RPMI7951 (cell line): ENCODE data around the gene ACP5. TPM values are rescaled to one million over a fixed set of nuclear protein-coding genes. Genes with fewer than 3 reads are reported as not detected.
"Not testable (repeated sequence)": the region's sequence is repeated elsewhere in the genome, so short reads cannot be mapped to it uniquely, and the experiment has no call there.

Experiments used
- DNase-seq: peaks from one replicate; pipeline ENCODE4 v3.0.0-alpha.2; 2012; ENCODE audit warnings: low read depth
- total RNA-seq: library from RNA; depleted of rRNA; stranded (reverse); fragments of >200 nt; shearing (Covaris generic); gene quantifications from 2 replicates; pipeline ENCODE4 v1.2.3, GENCODE V29; 2014; rRNA removed

Gene ACP5
- total RNA-seq, result 1.7 and 2.1 TPM in 2 replicates

DNA sequence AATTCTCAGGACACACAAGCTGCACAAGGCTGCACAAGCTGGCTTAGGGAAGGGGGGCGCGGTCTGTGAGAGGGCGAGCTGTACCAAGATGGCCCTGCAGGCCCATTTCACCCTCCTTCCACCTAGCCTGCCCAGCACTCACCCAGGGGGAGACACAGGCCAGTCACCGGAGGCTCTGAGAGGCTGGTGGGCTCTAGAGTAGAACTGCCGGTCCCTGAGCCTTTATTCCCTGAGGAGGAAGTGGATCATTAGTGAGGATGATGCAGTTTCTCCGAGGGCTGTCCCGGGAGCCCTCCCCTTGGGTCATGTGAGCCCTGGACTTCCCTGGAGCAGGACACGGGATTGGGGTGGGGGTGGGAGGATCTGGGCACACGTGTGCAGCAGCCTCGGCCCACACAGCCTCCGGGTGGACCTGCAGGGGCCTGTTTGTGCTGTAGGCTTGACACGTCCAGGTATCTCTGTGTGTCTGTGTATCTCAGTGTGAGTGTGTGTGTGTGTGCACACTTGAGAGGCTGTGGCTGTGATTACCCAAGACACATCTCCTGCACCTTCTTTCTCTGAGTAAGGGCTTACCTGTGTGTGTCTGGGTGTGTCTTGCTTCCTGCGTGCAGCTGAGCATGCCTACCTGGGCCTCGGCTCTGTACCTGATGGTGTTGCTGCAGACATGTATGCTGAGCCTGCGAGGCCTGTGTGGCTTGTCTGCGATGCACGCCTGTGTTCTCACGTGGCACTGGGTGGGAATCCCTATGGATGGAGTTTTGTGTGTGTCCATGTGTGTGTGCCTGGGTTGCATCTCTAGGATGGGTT lies at the start of gene ACP5:
ACP5 (minus strand) TSS at position 195 of the 807 bp plus-strand sequence. CDS start 328 bp downstream, outside the sequence.
- DNase-seq, result peak; percentile 22

DNA sequence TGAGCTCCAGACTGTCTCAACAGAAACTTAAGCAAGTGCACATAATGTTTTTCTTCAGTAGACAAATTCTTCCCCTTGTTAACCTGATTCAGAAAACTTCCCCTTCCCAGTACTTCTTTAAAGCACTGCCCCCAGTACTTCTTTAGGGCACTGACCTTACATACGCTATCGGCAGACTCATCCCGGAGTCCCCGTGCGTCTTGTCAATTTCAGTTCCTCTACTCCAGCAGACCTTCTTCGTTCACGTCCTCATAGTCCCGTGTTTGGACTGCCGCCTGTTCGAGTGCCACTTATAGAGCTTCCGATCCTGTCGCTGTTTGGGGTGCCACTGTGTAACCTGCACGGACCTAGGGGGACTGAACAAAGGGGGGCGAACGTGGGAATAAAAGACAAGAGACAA lies 48.8 kb upstream of the ACP5 start:
- DNase-seq, result no peak

DNA sequence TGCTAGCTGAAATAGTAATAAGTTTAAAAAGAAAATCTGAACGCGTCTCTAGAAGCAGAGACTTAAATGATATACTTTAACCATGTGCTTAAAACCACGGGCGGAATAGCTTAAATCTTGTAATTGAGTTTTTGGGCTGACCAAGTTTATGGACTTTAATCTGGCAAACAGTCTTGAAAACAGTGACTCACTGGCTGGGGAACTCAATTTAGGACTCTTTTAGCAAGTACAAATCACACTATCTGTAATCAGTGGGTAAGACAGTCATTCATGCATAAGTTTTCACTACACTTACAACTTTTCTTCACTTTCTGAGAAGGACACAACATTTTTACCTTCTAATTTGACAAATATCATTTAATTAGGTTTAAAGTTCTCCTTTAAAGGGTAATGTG lies 46.6 kb upstream of the ACP5 start:
- DNase-seq, result peak; percentile 44

DNA sequence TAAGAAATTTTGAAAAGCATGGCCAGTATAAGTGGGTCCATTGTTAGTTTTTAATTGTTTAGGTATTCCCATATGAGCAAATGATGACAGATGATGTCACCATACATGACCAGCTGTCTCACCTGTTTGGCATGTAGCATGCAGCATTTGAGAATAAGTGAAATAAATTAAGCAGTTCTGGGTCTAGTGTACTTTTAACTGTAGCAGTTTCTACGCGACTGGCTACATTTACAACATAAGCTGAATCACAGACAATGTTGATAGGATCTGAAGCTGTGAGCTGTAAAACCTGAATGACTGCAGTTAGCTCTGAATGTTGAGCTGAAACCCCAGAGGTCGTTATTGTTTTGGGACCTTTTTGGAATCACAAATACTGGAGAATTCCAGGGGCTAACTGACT lies 45.0 kb upstream of the ACP5 start:
- DNase-seq, result not testable (repeated sequence)

DNA sequence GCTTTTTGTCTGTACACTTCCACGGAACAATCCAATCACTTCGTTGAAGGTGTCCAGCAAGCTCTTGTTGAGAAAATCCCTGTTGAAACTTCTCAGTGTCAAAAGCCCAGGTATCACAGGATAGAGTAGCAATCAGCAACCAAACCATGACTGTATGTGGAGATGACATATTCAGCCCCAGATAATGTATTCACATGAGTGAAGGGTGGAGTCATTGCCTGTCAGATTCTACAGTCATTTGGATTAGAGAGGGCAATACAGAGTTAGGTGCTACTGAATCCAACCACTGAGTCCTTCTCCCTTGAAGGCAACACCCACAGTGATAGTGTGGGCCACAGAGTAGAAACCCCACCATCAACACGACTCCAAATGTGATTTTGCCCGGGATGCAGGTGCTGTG lies 43.1 kb upstream of the ACP5 start:
- no peak for DNase-seq

DNA sequence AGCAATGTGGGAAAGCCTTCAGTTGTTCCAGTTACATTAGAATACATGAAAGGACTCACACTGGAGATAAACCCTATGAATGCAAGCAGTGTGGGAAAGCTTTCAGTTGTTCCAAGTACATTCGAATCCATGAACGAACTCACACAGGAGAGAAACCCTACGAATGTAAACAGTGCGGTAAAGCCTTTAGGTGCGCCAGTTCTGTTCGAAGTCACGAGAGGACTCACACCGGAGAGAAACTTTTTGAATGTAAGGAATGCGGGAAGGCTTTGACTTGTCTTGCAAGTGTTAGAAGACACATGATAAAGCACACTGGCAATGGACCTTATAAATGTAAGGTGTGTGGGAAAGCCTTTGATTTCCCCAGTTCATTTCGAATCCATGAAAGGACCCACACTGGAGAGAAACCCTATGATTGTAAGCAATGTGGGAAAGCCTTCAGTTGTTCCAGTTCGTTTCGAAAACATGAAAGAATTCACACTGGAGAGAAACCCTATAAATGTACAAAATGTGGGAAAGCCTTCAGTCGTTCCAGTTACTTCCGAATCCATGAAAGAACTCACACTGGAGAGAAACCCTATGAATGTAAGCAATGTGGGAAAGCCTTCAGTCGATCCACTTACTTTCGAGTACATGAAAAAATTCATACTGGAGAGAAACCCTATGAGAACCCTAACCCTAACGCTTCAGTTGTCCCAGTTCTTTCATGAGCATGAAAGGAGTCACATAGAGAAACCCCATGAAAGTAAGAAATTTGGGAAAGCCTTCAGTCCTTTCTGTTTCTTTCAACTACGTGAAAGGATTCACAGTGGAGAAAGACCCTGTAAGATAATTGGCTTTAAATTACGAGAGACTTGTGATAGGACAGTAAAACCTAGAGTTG lies 40.0 kb upstream of the ACP5 start:
- DNase-seq, result no peak

DNA sequence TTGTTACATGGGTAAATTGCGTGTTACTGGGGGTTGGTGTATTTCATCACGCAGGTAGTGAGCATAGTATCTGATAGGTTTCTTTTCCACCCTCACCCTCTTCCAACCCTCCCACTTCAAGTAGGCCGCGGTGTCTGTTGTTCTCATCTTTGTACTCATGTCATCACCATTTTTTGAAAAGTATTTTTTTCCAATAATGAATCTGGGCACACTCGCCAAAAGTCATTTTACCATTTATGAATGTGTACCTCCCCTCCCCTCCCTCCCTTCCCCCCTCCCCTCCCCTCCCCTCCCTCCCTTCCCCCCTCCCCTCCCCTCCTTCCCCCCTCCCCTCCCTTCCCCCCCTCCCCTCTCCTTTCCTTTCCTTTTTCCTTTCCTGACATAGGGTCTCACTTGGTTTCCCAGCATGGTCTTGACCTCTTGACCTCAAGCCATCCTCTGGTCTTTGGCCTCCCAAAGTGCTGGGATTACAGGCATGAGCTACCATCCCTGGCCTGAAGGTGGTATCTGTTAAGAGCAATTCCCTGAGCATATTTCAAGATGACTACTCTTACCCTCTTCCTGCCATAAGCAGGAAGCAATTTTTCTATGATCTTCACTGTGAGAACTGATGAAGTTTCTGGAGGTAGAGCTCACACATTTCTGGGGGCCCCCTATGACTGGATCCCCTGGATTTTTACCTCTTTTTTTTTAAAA lies 35.5 kb upstream of the ACP5 start:
- DNase-seq, result no peak

DNA sequence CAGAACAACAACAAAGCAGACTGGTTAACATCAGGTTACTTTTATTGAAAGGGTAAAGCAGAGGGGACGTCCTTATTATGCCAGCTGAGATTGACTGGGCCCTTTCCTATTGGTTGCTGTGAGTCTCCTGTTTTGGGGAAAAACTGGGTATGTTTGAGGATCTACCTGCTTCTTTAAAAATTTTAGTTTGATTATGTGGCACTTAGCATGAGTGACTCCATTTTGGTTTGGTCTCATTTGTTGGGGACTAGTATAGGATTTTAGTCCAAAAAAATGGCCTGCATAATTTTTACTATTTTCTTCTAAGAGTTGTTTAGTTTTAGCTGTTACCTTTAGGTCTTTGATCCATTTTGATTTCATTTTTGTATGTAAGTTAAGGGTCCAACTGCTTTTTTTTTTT lies 34.3 kb upstream of the ACP5 start:
- DNase-seq, result no peak

DNA sequence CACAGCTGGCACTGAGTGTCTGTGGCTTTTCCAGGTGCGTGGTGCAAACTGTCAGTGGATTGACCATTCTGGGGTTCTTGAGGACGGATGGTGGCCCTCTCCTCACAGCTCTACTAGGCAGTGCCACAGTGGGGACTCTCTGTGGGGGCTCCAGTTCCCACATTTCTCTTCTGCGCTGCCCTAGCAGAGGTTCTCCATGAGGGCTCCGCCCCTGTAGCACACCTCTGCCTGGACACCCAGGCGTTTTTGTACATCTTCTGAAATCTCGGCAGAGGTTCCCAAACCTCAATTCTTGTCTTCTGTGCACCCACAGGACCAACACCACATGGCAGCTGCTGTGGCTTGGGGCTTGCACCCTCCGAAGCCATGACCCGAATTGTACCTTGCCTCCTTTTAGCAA lies 29.0 kb upstream of the ACP5 start:
- no peak for DNase-seq

DNA sequence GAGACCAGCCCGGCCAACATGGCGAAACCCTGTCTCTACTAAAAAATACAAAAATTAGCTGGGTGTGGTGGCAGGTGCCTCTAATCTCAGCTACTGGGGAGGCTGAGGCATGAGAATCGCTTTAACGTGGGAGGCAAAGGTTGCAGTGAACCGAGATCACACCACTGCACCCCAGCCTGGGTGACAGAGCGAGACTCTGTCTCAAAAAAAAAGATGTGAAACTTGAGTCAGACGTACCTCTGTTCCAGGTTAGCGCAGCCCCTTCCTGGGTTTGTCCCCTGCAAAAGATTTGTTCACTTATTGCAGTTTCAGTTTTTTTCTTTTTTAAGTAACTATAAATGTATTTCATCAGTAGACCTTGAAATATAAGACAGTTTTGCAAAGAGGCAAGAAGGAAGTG lies 22.3 kb upstream of the ACP5 start:
- DNase-seq, result not testable (repeated sequence)

DNA sequence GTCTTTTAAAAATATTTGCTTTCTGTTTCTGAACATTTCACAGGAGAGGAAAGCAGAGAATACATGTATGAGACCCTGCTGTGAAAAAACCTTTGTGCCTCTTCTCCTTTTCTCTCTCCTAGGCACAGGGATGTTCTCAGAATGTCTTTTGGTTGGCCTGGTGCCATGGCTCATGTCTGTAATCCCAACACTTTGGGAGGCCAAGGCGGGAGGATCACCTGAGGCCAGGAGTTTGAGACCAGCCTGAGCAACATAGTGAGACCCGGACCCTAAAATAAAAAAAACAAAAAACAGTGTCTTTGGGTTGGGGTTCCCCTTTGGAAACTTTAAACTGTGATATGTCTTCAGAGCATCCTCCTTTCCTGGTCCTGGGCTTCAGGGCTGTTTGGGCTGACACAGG lies 21.3 kb upstream of the ACP5 start:
- no peak for DNase-seq

DNA sequence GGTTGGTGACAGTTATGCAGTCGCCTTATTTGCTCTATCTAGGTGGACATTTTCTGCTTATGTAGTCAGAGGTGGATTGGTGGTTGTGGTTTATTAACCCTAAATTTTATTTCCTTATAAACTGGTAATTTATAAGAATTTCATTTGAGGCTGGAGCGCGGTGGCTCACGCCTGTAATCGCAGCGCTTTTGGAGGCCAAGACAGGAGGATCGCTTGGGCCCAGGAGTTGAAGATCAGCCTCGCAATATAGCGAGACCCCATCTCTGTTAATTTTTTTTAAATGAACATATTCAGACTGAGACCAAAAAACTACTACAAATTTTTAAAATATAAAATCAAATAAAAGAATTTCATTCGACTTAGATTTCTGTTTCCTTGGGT lies 20.6 kb upstream of the ACP5 start:
- DNase-seq, result no peak

DNA sequence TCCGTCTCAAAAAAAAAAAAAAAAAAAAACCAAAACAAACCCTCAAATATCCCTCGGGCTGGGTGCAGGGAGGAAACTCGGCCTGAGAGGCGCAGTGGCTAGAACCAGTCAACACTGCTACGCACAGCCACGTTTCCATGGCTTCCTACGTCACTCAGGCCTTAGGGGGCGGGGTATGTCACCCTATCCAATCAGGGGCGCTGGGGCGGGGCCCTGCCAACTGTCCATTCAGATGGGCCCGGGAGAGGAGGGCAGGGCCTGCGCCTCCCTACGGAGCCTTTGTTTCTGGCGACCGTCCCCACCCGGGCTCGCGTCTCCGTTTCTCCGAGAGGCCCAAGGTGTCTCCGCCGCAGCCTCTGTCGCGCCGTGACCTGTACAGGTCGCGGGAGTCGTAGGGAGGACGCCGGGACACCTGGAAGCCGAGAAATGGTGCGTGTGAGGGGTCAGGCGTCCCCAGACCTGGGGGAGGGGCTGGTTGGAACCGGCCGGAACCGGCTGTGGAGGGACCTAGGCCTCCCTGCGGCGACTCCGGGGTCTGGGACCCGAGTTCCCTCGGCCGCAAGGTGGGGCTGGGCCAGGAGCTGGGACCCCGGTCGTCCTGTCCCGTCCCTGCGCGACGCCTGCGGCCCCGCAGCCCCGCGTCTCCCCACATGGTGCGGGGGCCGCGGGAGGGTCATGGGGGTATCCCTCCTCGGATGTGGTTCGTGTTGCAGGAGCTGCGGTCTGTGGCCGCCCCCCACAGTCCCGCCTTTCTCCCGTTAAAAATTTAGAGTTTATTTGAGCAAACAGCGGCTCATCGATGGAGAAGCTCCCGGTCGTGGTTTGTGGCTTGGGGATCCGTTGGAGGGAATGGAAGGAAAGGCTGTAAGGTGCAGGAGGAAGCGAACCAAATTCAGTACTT lies 20.0 kb upstream of the ACP5 start, which contains the start of gene ZNF627:
ZNF627 (plus strand) TSS at position 282 of the 901 bp plus-strand sequence; CDS start at position 427, 145 bp downstream.
- DNase-seq, result peak; percentile 99

DNA sequence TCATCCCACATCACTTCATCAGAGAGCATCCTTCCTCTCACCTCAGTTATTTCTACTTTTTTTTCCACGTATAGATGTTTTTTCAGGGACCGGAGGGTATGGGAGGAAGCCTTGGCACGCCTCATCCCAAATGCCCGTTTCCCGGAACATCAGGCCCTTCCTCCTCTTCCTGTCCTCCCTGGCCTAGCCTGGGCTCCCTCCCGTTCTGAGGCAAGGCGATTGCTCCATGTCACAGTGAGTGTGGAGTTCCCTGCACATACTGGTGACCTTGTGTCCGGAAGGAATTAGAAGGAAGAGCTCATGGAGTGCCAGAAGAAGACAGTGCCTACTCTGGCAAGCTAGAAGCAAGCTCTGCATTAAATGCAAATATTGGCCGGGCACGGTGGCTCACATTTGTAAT lies 18.7 kb upstream of the ACP5 start:
- no peak for DNase-seq

DNA sequence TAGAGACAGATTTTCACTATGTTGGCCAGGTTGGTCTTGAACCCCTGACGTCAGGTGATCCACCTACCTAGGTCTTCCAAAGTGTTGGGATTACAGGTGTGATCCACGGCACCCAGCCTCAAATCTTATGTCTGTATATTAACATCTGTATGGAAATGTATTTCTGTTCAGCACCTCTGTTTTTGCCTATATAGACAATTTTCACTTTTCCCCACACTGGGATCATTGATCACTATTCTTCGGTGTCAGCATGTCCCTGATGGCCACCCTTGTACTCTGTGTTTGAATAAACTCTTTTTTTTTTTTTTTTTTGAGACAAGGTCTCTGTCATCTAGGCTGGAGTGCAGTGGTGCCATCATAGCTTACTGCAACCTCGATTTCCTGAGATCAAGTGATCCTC lies 16.6 kb upstream of the ACP5 start:
- DNase-seq, result no peak

DNA sequence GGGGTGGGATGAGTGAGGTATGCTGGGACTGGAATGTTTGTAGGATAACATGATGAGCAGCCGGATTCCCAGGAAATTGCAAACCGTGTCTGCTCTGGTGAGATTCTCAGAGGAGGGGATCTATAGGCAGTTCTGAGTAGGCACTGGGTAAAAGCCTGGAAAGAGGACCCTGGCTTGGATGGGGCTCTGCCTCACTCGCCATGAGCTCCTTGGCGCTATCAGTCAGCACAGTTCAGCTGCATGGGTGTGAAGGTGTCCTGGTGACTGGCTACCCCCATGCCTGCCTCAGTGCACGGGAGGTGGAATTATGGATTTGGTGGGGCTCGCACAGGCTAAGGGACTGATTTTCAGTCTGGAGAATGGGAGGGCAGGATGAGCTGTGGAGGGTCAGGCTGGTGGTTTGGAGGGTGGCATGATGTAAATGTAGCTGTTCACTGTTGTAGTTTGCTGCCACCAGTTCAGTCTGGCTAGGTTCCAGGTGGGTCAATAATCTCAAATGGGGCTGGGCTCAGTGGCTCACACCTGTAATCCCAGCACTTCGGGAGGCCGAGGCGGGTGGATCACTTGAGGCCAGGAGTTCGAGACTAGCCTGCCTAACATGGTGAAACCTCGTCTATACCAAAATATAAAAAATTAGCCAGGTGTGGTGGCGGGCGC lies 10.7 kb upstream of the ACP5 start:
- no peak for DNase-seq

DNA sequence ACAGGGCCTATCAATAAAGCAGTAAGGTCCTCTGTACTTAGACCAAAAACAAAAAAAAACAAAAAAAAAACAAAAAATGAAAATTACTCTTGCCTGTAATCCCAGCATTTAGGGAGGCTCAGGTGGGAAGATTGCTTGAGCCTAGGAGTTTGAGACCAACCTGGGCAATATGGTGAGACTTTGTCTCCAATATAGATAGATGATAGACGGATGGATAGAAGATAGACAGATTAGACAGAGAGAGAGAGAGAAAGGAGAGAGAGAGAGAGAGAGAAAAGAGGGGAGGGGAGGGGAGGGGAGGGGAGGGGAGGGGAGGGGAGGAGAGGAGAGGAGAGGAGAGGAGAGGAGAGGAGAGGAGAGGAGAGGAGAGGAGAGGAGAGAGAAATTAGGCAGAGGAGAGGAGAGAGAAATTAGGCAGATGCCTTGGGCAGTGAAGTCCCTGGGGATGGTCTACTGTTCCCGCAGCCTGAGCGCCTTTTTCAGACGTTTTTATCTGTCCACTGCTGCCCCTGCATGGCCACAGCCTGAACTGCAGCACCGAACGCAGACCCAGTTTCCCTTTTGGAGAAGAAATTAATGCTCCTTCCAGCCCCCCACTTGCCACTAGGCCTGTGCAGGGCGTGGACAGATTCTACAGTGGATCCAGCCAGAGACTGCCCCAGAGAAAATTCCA lies 10.0 kb upstream of the ACP5 start:
- peak; percentile 66 for DNase-seq

DNA sequence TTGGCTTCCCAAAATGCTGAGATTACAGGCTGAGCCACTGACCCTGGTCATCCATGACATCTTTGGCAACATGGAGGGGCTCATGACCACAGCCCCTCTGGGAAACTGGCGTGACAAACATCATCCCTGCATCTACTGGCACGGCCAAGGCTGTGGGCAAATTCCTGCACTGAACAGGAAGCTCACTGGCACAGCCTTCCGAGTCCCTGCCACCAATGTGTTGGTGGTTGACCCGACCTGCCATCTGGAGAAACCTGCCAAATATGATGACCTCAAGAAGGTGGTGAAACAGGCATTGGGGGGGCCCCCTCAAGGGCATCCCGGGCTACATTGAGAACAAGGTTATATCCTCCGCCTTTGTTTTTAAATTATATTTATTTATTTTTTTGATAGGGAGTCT lies 8.9 kb upstream of the ACP5 start:
- DNase-seq, result no peak

DNA sequence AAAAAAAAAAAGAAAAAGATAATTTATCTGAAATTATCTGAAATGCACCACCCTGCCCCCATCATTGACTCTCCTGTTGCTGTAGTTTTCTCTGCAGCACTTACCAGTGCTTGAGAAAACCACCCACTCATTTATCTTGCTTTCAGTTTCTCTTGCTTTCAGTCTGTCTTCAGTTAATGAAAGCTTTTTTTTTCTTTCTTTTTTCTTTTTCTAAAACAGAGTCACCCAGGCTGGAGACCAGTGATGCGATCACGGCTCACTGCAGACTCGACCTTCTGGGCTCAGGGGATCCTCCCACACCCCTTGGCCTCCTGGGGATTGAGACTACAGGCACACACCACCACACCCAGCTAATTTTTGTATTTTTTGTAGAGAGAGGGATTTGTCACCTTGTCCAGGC lies 4.3 kb upstream of the ACP5 start:
- DNase-seq, result peak; percentile 34

DNA sequence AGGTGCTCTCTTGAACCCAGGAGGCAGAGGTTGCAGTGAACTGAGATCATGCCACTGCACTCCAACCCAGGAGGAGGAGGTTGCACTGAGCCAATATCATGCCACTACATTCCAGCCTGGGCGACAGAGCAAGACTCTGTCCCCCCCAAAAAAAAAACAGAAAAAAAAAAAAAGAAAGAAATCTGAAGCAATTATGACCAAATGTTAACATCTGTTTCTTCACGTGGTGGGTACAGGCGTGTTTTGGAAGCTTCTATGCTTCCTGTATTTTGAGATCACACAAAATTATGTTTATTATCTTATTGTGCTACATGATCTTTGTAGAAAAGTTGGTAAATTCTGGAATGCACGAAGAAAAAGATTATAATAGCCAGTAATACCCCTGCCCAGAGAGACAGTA lies 2.7 kb upstream of the ACP5 start:
- DNase-seq, result no peak
